Measurements from ENCODE around the gene TMPRSS11D.

TMPRSS11D gene

GRCh38 chr4:67891645-67892044 is 7.8 kb upstream of the TMPRSS11D start:
- no peak for DNase-seq (ENCODE audit: low read depth in 2 of 2, low spot score in 1 of 2)

GRCh38 chr4:67886281-67886680 is 2.5 kb upstream of the TMPRSS11D start:
- no peak for DNase-seq (ENCODE audit: low read depth in 2 of 2, low spot score in 1 of 2)

- no peak for DNase-seq (ENCODE audit: low read depth in 2 of 2, low spot score in 1 of 2)
Measured at GRCh38 chr4:67885762-67886161, 2.0 kb upstream of the TMPRSS11D start.

GRCh38 chr4:67884701-67885100 is 899 bp upstream of the TMPRSS11D start:
- DNase-seq (ENCODE audit: low read depth in 2 of 2, low spot score in 1 of 2): no peak

GRCh38 chr4:67883458-67883857 is 344 bp downstream of the TMPRSS11D start:
- no peak for DNase-seq (ENCODE audit: low read depth in 2 of 2, low spot score in 1 of 2)

- no peak for DNase-seq (ENCODE audit: low read depth in 2 of 2, low spot score in 1 of 2)
Measured at GRCh38 chr4:67880866-67881610, 2.8 kb downstream of the TMPRSS11D start.

- no peak for DNase-seq (ENCODE audit: low read depth in 2 of 2, low spot score in 1 of 2)
Measured at GRCh38 chr4:67879486-67879885, 4.3 kb downstream of the TMPRSS11D start.

GRCh38 chr4:67877086-67877485 is 6.7 kb downstream of the TMPRSS11D start:
- DNase-seq (ENCODE audit: low read depth in 2 of 2, low spot score in 1 of 2): no peak

GRCh38 chr4:67874986-67875385 is 8.8 kb downstream of the TMPRSS11D start:
- DNase-seq (ENCODE audit: low read depth in 2 of 2, low spot score in 1 of 2): no peak

GRCh38 chr4:67873116-67873515 is 10.7 kb downstream of the TMPRSS11D start:
- DNase-seq (ENCODE audit: low read depth in 2 of 2, low spot score in 1 of 2): no peak

- no peak for DNase-seq (ENCODE audit: low read depth in 2 of 2, low spot score in 1 of 2)
Measured at GRCh38 chr4:67871867-67872266, 11.9 kb downstream of the TMPRSS11D start.

GRCh38 chr4:67869580-67870190 is 14.1 kb downstream of the TMPRSS11D start:
- DNase-seq (ENCODE audit: low read depth in 2 of 2, low spot score in 1 of 2): no peak

GRCh38 chr4:67861513-67861912 is 22.3 kb downstream of the TMPRSS11D start:
- no peak for DNase-seq (ENCODE audit: low read depth in 2 of 2, low spot score in 1 of 2)

- DNase-seq (ENCODE audit: low read depth in 2 of 2, low spot score in 1 of 2): no peak
Measured at GRCh38 chr4:67853336-67853735, 30.5 kb downstream of the TMPRSS11D start.

- DNase-seq (ENCODE audit: low read depth in 2 of 2, low spot score in 1 of 2): no peak
Measured at GRCh38 chr4:67820903-67821302, 62.9 kb downstream of the TMPRSS11D start.

- DNase-seq (ENCODE audit: low read depth in 2 of 2, low spot score in 1 of 2): no peak
Measured at GRCh38 chr4:67810011-67810410, 73.8 kb downstream of the TMPRSS11D start.

- no peak for DNase-seq (ENCODE audit: low read depth in 2 of 2, low spot score in 1 of 2)
Measured at GRCh38 chr4:67809502-67809901, 74.3 kb downstream of the TMPRSS11D start.

- DNase-seq (ENCODE audit: low read depth in 2 of 2, low spot score in 1 of 2): no peak
Measured at GRCh38 chr4:67796810-67797209, 87.0 kb downstream of the TMPRSS11D start.

- no peak for DNase-seq (ENCODE audit: low read depth in 2 of 2, low spot score in 1 of 2)
Measured at GRCh38 chr4:67790721-67791120, 93.1 kb downstream of the TMPRSS11D start.

- no peak for DNase-seq (ENCODE audit: low read depth in 2 of 2, low spot score in 1 of 2)
Measured at GRCh38 chr4:67787311-67787710, 96.5 kb downstream of the TMPRSS11D start.

- DNase-seq (ENCODE audit: low read depth in 2 of 2, low spot score in 1 of 2): no peak
Measured at GRCh38 chr4:67785528-67785927, 98.3 kb downstream of the TMPRSS11D start.

- no peak for DNase-seq (ENCODE audit: low read depth in 2 of 2, low spot score in 1 of 2)
Measured at GRCh38 chr4:67779631-67780030, 104.2 kb downstream of the TMPRSS11D start.

- DNase-seq (ENCODE audit: low read depth in 2 of 2, low spot score in 1 of 2): no peak
Measured at GRCh38 chr4:67776746-67777145, 107.1 kb downstream of the TMPRSS11D start.

Data from stimulated activated CD8-positive, alpha-beta memory T cell treated with anti-CD3 and anti-CD28 coated beads, Interleukin-4, amount 100 ng/mL, for 4 hours (primary cell).